GM18867 (cell line): ENCODE measurements around the gene MYL3.

Source experiments
- ATAC-seq: cut with Tn5 transposase; IDR thresholded peaks from one replicate; pipeline ENCODE4 v1.9.1; 2021; ENCODE audit warnings: mild to moderate bottlenecking, moderate library complexity; ENCODE audit not compliant: unreplicated experiment

The MYL3 gene

GRCh38 chr3:46883830-46884185 is 20.6 kb upstream of the MYL3 start:
- ATAC-seq: no peak

GRCh38 chr3:46883054-46883829 is 20.0 kb upstream of the MYL3 start:
- no peak for ATAC-seq

DNA sequence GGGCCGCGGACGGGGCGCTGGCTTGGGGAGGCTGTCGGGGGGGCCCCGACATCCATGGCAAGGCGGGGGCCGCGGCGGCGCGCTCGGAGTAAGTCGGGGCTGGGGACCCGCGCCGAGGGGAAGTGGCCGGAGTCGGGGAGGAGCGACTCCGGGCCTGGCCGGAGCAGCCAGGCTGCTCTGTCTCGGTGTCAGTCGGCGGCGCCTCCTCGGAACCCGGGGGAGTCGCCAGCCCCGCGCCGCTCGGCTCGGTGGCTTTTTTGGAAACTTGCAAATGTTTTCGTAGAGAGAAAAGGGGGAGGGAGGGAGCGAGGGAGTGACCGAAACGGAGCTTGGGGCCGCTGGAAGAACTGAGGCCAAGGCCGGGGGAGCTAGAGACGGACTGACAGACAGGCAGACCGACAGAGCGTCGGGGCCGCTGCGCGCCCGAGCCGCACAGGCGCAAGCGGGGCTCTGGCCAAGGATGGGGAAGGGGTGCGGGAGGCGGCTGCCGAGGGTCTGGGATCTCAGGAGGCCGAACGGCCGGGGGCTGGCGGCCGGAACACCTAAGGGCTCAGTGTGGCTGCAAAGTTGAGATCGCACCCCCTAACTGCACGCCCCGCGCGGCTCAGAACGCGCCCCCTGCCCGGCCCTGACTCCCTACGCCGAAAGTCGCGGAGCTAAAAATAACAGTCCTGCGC is 19.3 kb upstream of the MYL3 start:
- ATAC-seq: no peak

- no peak for ATAC-seq
These were observed 18.5 kb upstream of the MYL3 start for GRCh38 chr3:46881596-46882376.

- no peak for ATAC-seq
These were observed 17.8 kb upstream of the MYL3 start for GRCh38 chr3:46880884-46881595.

GRCh38 chr3:46878781-46879436 is 15.7 kb upstream of the MYL3 start:
- ATAC-seq: peak; percentile 50

GRCh38 chr3:46877406-46878125 is 14.3 kb upstream of the MYL3 start, which contains the start of gene PTH1R:
TSS of gene PTH1R (plus strand) at chr3:46877721. CDS start at chr3:46883560, 5,839 bp downstream.
- no peak for ATAC-seq

- ATAC-seq: no peak
These were observed 13.4 kb upstream of the MYL3 start for GRCh38 chr3:46876313-46877300.

GRCh38 chr3:46875560-46875959 is 12.3 kb upstream of the MYL3 start:
- ATAC-seq: no peak

- ATAC-seq: no peak
These were observed 11.2 kb upstream of the MYL3 start for GRCh38 chr3:46874430-46874829.

GRCh38 chr3:46873521-46873920 is 10.3 kb upstream of the MYL3 start:
- ATAC-seq: no peak

- no peak for ATAC-seq
These were observed 8.0 kb upstream of the MYL3 start for GRCh38 chr3:46871222-46871621.

DNA sequence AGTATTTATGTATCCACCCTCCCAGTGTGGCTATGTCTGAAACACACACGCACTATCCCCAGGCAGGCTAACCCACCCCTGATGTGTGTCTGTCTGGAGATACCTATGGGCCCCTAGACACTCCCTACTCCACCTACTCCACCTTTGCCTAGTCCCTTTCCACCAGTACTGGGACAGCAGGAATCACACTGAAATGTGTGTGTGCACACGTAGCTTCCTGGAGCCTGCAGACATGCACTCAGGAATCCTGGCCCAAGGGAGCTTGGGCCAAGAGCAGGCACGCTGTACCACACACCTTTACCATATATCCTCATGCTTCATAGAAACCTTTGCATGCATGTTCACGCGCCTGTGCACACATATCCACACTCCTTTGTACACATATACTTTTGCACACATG is 7.4 kb upstream of the MYL3 start:
- no peak for ATAC-seq

DNA sequence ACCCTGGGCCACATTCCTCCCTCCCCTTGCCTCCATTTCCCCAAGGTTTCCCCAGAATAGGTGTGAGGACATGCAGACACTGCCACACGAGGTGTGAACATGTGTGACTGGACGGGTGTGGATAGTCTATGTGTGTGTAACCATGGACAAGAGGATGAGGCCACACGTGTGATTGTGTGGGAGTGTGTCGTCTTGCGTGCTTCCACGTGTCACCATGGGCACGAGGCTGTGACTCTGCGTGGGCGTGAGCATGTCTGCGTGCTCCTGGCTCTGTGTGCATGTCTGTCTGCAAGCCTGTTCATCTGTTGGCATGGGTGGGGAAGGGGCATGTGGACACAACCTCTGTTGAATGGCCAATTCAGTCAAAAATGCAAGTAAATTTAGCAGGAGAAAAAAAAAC is 6.2 kb upstream of the MYL3 start:
- no peak for ATAC-seq

- no peak for ATAC-seq
These were observed 5.7 kb upstream of the MYL3 start for GRCh38 chr3:46868948-46869347.

- no peak for ATAC-seq
These were observed 5.0 kb upstream of the MYL3 start for GRCh38 chr3:46868287-46868686.

GRCh38 chr3:46867550-46867898 is 4.3 kb upstream of the MYL3 start:
- ATAC-seq: no peak

DNA sequence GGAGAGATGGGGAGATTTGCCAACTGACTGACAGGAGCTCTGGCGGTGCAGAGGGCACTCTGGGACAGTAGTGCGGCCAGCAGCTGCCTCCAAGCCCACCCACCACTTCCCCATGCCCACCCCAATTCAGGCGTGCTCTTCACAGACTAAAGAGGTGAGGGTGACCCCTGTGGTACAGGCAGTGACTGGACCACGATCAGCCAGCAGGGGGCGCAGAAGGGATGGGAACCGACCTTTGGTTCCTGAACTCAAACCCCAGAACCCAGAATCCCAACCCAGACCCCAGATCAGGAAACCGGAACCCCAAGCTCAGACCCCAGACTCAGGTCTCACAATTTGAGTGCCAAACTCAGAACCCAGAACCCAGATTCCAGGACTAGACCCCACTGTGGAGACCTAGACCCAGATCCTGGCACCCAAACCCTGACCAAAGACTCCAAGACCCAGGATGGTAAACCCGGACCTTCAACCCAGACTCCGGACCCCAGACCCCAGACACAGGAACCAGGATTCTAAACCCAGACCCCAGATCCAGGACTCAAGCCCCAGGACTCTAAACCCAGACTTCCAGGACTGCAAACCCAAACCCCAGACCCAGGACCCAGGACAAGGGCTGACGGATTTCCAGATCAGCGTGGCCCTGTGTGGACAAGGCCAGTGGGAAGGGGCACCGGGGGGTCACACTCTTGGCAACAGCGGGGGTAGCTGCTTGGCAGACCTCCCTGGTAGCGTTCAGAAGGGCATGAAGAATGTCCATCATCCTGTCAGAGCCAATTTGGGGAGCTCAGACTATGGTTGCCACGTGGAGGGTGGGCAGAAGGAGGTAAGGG is 3.7 kb upstream of the MYL3 start:
- ATAC-seq: no peak
